GM23248 (cell line): ENCODE data around the gene S100A16. TPM values are rescaled to one million over a fixed set of nuclear protein-coding genes. Genes with fewer than 3 reads are reported as not detected.
"Not testable (repeated sequence)": the region's sequence is repeated elsewhere in the genome, so short reads cannot be mapped to it uniquely, and the experiment has no call there.

Experiments used
- DNase-seq: peaks from one replicate; pipeline ENCODE4 v3.0.0-alpha.2; 2015
- H2AFZ ChIP-seq: fragments of 200-600 bp; sonication (generic); 2 replicates; pipeline ENCODE4 v1.6.1; 2016; ENCODE audit warnings: antibody characterized with exemption
- H3F3A ChIP-seq: fragments of 200-600 bp; sonication (generic); 2 replicates; pipeline ENCODE4 v1.6.1; 2016; ENCODE audit warnings: mild to moderate bottlenecking, antibody characterized with exemption, mixed run types; ENCODE audit not compliant: insufficient read depth
- H3K27ac ChIP-seq: fragments of 200-600 bp; sonication (generic); 2 replicates; pipeline ENCODE4 v1.5.1; 2016; ENCODE audit warnings: mild to moderate bottlenecking
- H3K27me3 ChIP-seq: fragments of 200-600 bp; sonication (generic); replicated peaks from 2 replicates; pipeline ENCODE4 v1.6.1; 2016; ENCODE audit warnings: mild to moderate bottlenecking; ENCODE audit not compliant: insufficient read depth
- H3K36me3 ChIP-seq: fragments of 200-600 bp; sonication (generic); 2 replicates; pipeline ENCODE4 v1.6.1; 2016; ENCODE audit warnings: low read depth, mild to moderate bottlenecking
- H3K4me1 ChIP-seq: fragments of 200-600 bp; sonication (generic); 2 replicates; pipeline ENCODE4 v1.6.1; 2016; ENCODE audit warnings: mild to moderate bottlenecking; ENCODE audit not compliant: insufficient read depth
- H3K4me2 ChIP-seq: fragments of 200-600 bp; sonication (generic); one replicate; pipeline ENCODE4 v1.6.1; 2016; ENCODE audit warnings: mild to moderate bottlenecking; ENCODE audit not compliant: unreplicated experiment
- H3K4me3 ChIP-seq: fragments of 200-600 bp; sonication (generic); 2 replicates; pipeline ENCODE4 v1.5.1; 2016; ENCODE audit warnings: mild to moderate bottlenecking
- H3K79me2 ChIP-seq: fragments of 200-600 bp; sonication (generic); 2 replicates; pipeline ENCODE4 v1.6.1; 2016; ENCODE audit warnings: mild to moderate bottlenecking; ENCODE audit not compliant: insufficient read depth
- H3K9ac ChIP-seq: fragments of 200-600 bp; sonication (generic); 2 replicates; pipeline ENCODE4 v1.6.1; 2016; ENCODE audit warnings: mild to moderate bottlenecking
- H3K9me2 ChIP-seq: fragments of 200-600 bp; sonication (generic); 2 replicates; pipeline ENCODE4 v1.6.1; 2016; ENCODE audit warnings: mixed run types, mild to moderate bottlenecking, moderate library complexity; ENCODE audit not compliant: insufficient read depth
- H3K9me3 ChIP-seq: fragments of 200-600 bp; sonication (generic); one replicate; pipeline ENCODE4 v1.6.1; 2017; ENCODE audit warnings: low read depth
- H4K20me1 ChIP-seq: fragments of 200-600 bp; sonication (generic); 2 replicates; pipeline ENCODE4 v1.6.0; 2016; ENCODE audit not compliant: insufficient read depth
- EZH2 ChIP-seq: fragments of 200-600 bp; sonication (generic); IDR thresholded peaks from 2 replicates; pipeline ENCODE4 v1.6.1; 2018; ENCODE audit warnings: antibody characterized with exemption, mild to moderate bottlenecking; ENCODE audit not compliant: insufficient read depth, poor library complexity, severe bottlenecking
- EZH2phosphoT487 ChIP-seq: fragments of 200-600 bp; sonication (generic); IDR thresholded peaks from 2 replicates; pipeline ENCODE4 v1.6.1; 2018; ENCODE audit warnings: antibody characterized with exemption, moderate library complexity, mild to moderate bottlenecking, low read depth; ENCODE audit not compliant: insufficient read depth
- WGBS, 2 experiments: methylation state at CpG; one replicate each; pipeline ENCODE4 v1.1.6; 2015 to 2017; ENCODE audit warnings: low lambda C conversion rate in 2 of 2, low coverage in 1 of 2; ENCODE audit errors: missing lambda C conversion rate in 2 of 2; 5-methylcytosine and 5-hydroxymethylcytosine counted together
- in situ Hi-C: fragments of 300-500 bp; cut with MboI; formaldehyde crosslinking; loops from 2 replicates; pipeline ENCODE4 v1.15.0; 2020
- polyA plus RNA-seq: library from polyadenylated mRNA; unstranded; fragments of >200 nt; fragmentation: Nextera tagmentation; extraction: Ambion mirVana; gene quantifications from 2 replicates; pipeline ENCODE4 v1.2.1, GENCODE V29; 2016
- total RNA-seq: library from RNA; depleted of rRNA; stranded (reverse); fragments of >200 nt; shearing (Covaris generic); gene quantifications from 2 replicates; pipeline ENCODE4 v1.2.3, GENCODE V29; 2014

The S100A16 gene
- total and polyA plus RNA-seq, 2 experiments from 2014 or later, result 615 to 801 TPM

GRCh38 chr1:153640861-153641260, 27.9 kb upstream of the S100A16 start:
- TF ChIP-seq EZH2phosphoT487 (no peak), EZH2 (no peak)
- no peak overlapping the region for H3K27ac ChIP-seq
- no peak overlapping the region for H3K4me2 ChIP-seq
- no peak for DNase-seq
- peaks cover 81% of the 10 kb centered on the region for H3K79me2 ChIP-seq
- H3K9me3 ChIP-seq, result no peaks in the 10 kb centered on the region
- no peak overlapping the region for H2AFZ ChIP-seq
- in situ Hi-C loops, result no loop called here
- H3K27me3 ChIP-seq, result no peaks in the 10 kb centered on the region
- peaks cover 98% of the 10 kb centered on the region for H3K36me3 ChIP-seq
- H4K20me1 ChIP-seq, result no peaks in the 10 kb centered on the region
- H3K9me2 ChIP-seq, result no peaks in the 10 kb centered on the region
- H3K4me1 ChIP-seq, result no peaks in the 10 kb centered on the region
- H3F3A ChIP-seq, result peaks cover 49% of the 10 kb centered on the region
- WGBS, 2 experiments, result 62 to 65% methylated on average over 6 of the region's 6 CpGs
- H3K9ac ChIP-seq, result no peak overlapping the region
- H3K4me3 ChIP-seq, result no peak overlapping the region

DNA sequence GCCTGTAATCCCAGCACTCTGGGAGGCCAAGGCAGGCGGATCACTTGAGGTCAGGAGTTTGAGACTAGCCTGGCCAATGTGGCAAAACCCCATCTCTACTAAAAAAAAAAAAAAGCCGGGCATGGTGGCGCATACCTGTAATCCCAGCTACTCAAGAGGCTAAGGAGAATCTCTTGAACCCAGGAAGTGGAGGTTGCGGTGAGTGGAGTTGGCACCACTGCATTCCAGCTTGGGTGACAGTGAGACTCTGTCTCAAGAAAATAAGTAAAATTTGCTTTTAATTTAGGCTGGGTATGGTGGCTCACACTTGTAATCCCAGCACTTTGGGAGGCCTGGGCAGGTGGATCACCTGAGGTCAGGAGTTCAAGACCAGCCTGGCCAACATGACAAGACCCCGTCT, 27.3 kb upstream of the S100A16 start:
- H3K27me3 ChIP-seq, H2AFZ ChIP-seq, H3K4me3 ChIP-seq, H3K27ac ChIP-seq, H3K9ac ChIP-seq, H4K20me1 ChIP-seq, H3K9me3 ChIP-seq, in situ Hi-C loops, DNase-seq, H3K4me1 ChIP-seq, H3K4me2 ChIP-seq, H3K9me2 ChIP-seq: not testable (repeated sequence)
- peaks cover 43% of the 10 kb centered on the region for H3F3A ChIP-seq
- H3K79me2 ChIP-seq, result peaks cover 87% of the 10 kb centered on the region
- peaks cover 93% of the 10 kb centered on the region for H3K36me3 ChIP-seq
- WGBS, 2 experiments, result 92 to 97% methylated on average over 5 of the region's 5 CpGs

GRCh38 chr1:153639280-153639679, 26.3 kb upstream of the S100A16 start:
- peaks cover 94% of the 10 kb centered on the region for H3K79me2 ChIP-seq

DNA sequence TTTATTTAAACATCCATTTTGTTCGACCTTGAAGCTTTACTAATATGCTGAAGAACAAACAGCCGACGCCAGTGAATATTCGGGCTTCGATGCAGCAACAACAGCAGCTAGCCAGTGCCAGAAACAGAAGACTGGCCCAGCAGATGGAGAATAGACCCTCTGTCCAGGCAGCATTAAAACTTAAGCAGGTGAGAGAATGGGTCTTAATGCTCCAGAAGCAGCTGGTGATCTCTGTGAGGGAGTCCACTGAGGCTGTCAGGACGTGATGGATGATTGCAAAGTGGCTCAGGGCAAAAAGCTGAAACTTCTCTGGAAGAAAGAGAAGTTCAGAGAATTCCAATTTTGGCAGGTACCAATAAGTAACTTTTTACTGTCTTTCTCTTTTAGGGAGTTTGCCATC, 25.3 kb upstream of the S100A16 start:
- H3K79me2 ChIP-seq, result peaks cover 91% of the 10 kb centered on the region
- no peak overlapping the region for H3K4me2 ChIP-seq
- 0 out of 2 replicates have a peak, but pooled peaks cover 8% of the 10 kb centered on the region for H3K4me1 ChIP-seq
- H3K9me2 ChIP-seq, result no peaks in the 10 kb centered on the region
- no peak for TF ChIP-seq EZH2
- TF ChIP-seq EZH2phosphoT487, result no peak
- peaks cover 24% of the 10 kb centered on the region for H3F3A ChIP-seq
- in situ Hi-C loops, result no loop called here
- H2AFZ ChIP-seq, result no peak overlapping the region
- H3K36me3 ChIP-seq, result peaks cover 73% of the 10 kb centered on the region
- WGBS, 2 experiments, result 90 to 93% methylated on average over 6 of the region's 6 CpGs
- no peaks in the 10 kb centered on the region for H4K20me1 ChIP-seq
- H3K4me3 ChIP-seq, result no peak overlapping the region
- no peak overlapping the region for H3K9ac ChIP-seq
- DNase-seq, result no peak
- no peak overlapping the region for H3K27ac ChIP-seq
- no peaks in the 10 kb centered on the region for H3K9me3 ChIP-seq
- H3K27me3 ChIP-seq, result no peaks in the 10 kb centered on the region

More at GRCh38 chr1:153639280-153639679, 26.3 kb upstream of the S100A16 start:
- H3K4me2 ChIP-seq, result no peak overlapping the region
- peaks cover 83% of the 10 kb centered on the region for H3K36me3 ChIP-seq
- H3K27me3 ChIP-seq, result no peaks in the 10 kb centered on the region
- in situ Hi-C loops, result no loop called here
- TF ChIP-seq EZH2phosphoT487, result no peak
- no peak for TF ChIP-seq EZH2
- H3K4me1 ChIP-seq, result 0 out of 2 replicates have a peak, but pooled peaks cover 8% of the 10 kb centered on the region
- H3K9ac ChIP-seq, result no peak overlapping the region
- H3K4me3 ChIP-seq, result no peak overlapping the region
- no peak for DNase-seq
- H3K9me3 ChIP-seq, result no peaks in the 10 kb centered on the region
- H3F3A ChIP-seq, result peaks cover 33% of the 10 kb centered on the region
- no peaks in the 10 kb centered on the region for H3K9me2 ChIP-seq
- 77 to 82% methylated on average over 3 of the region's 3 CpGs for WGBS, 2 experiments
- H2AFZ ChIP-seq, result no peak overlapping the region
- H3K27ac ChIP-seq, result no peak overlapping the region
- no peaks in the 10 kb centered on the region for H4K20me1 ChIP-seq

- Histone ChIP-seq H2AFZ (no peak overlapping the region), H4K20me1 (no peaks in the 10 kb centered on the region), H3K36me3 (peaks cover 54% of the 10 kb centered on the region), H3K4me1 (0 out of 2 replicates have a peak, but pooled peaks cover 8% of the 10 kb centered on the region), H3K4me3 (0 out of 2 replicates have a peak overlapping the region, but pooled peaks have one; percentile 100), H3K4me2 (no peak overlapping the region), H3F3A (peaks cover 22% of the 10 kb centered on the region; the same call in 1 of the 2 replicates), H3K79me2 (peaks cover 73% of the 10 kb centered on the region), H3K9me3 (no peaks in the 10 kb centered on the region), H3K27ac (no peak overlapping the region), H3K9me2 (no peaks in the 10 kb centered on the region), H3K27me3 (no peaks in the 10 kb centered on the region), H3K9ac (no peak overlapping the region)
- TF ChIP-seq EZH2phosphoT487 (no peak), EZH2 (no peak)
- in situ Hi-C loops, result no loop called here
- no peak for DNase-seq
- 96 to 98% methylated on average over 9 of the region's 9 CpGs for WGBS, 2 experiments
Observed at GRCh38 chr1:153636312-153636711, 23.4 kb upstream of the S100A16 start.
